Adrenal gland (tissue), 12 donors: ENCODE measurements around the gene VRK2. TPM values are rescaled to one million over a fixed set of nuclear protein-coding genes. Genes with fewer than 3 reads are reported as not detected.

Source experiments
- DNase-seq, 7 donors: peaks; one replicate each; pipeline ENCODE4 v3.0.0-alpha.2; 2019 to 2020
- H3K27ac ChIP-seq, 5 donors: fragments of 200-600 bp; sonication (generic) in 4 of 5; 1 replicate in 3 of 5; 2 replicates in 2 of 5; pipeline versions ENCODE4 v1.5.1 to v1.8.0; 2016 to 2020; ENCODE audit warnings: mild to moderate bottlenecking in 1 of 5
- H3K27me3 ChIP-seq: fragments of 200-600 bp; 2 replicates; pipeline ENCODE4 v1.8.0; 2021
- H3K36me3 ChIP-seq, 2 donors: fragments of 200-600 bp; replicated peaks in 1 of 2; 1 replicate in 1 of 2; 2 replicates in 1 of 2; pipeline versions ENCODE4 v1.5.1 to v1.8.0; 2018 to 2022
- H3K4me1 ChIP-seq, 2 donors: fragments of 200-600 bp; replicated peaks in 1 of 2; 1 replicate in 1 of 2; 2 replicates in 1 of 2; pipeline versions ENCODE4 v1.5.1 to v1.8.0; 2018 to 2021
- H3K4me3 ChIP-seq, 4 donors: fragments of 200-600 bp; sonication (generic) in 3 of 4; one replicate each; pipeline ENCODE4 v1.5.1; 2016 to 2018
- H3K9me3 ChIP-seq, 3 donors: fragments of 200-600 bp; sonication (generic) in 1 of 3; replicated peaks in 1 of 3; 1 replicate in 2 of 3; 2 replicates in 1 of 3; pipeline versions ENCODE4 v1.5.1 to v1.8.0; 2016 to 2021
- POLR2A ChIP-seq, 2 donors: fragments of 450-650 bp; IDR thresholded peaks; one replicate each; pipeline ENCODE4 v1.6.1; 2017; ENCODE audit warnings: antibody characterized with exemption in 2 of 2, mild to moderate bottlenecking in 2 of 2, moderate library complexity in 1 of 2
- WGBS, 4 donors: extraction: QIAGEN DNeasy Blood & Tissue Kit in 2 of 4; methylation state at CpG; one replicate each; pipeline versions ENCODE4 v1.1.5 to v1.1.7; 2013 to 2017; 5-methylcytosine and 5-hydroxymethylcytosine counted together
- intact Hi-C, 2 donors: fragments of 100-400 bp; cut with DNase I; formaldehyde crosslinking; loops; one replicate each; pipeline versions ENCODE4 v1.14.1 to v1.15.0; 2022 to 2023
- polyA plus RNA-seq, 3 donors: library from polyadenylated mRNA; stranded (reverse); fragments of 200-250 nt in 2 of 3; fragments of 350-450 nt in 1 of 3; fragmentation: Illumina TruSeq in 1 of 3; extraction: RNeasy Lipid Tissue Mini Kit (QIAGEN cat#74804) in 1 of 3; gene quantifications; one replicate each; pipeline ENCODE4 v1.2.3, GENCODE V29; 2013 to 2014
- total RNA-seq, 9 donors: library from RNA; depleted of rRNA in 4 of 9; stranded (reverse); fragments of >200 nt in 4 of 9; fragments of 120-200 nt in 1 of 9; fragmentation: NEBNext Ultra II Directional in 1 of 9; extraction: Animal tissue kit (Norgen Biotek cat#: 25700) in 1 of 9; gene quantifications; one replicate each; pipeline versions ENCODE4 v1.1.0 to v1.2.4, GENCODE V29; 2013 to 2023
- TF ChIP-seq, protein P1 (sequence below), 6 experiments: fragments of 450-650 bp in 4 of 6; fragments of 200-600 bp in 2 of 6; sonication (generic) in 1 of 6; IDR thresholded peaks; 1 replicate in 5 of 6; 2 replicates in 1 of 6; pipeline versions ENCODE4 v1.5.1 to v1.8.0; 2016 to 2021; ENCODE audit warnings: antibody characterized with exemption in 6 of 6, mild to moderate bottlenecking in 2 of 6, moderate library complexity in 1 of 6
- donor health status: healthy with polysubstance abuse.
- donor health status: Bipolar disorder and iron deficiency.
- donor health status: DM: yes; HTN: yes; CAD: no.
- donor health status: DM: no; HTN: no; CAD: no.
- donor health status: DM: no; HTN: no; CAD: no.
- donor health status: DM: yes; HTN: yes; CAD: no.

Gene VRK2
- total and polyA plus RNA-seq, 12 donors: 11.2 to 31.8 (median 19.6) TPM

DNA sequence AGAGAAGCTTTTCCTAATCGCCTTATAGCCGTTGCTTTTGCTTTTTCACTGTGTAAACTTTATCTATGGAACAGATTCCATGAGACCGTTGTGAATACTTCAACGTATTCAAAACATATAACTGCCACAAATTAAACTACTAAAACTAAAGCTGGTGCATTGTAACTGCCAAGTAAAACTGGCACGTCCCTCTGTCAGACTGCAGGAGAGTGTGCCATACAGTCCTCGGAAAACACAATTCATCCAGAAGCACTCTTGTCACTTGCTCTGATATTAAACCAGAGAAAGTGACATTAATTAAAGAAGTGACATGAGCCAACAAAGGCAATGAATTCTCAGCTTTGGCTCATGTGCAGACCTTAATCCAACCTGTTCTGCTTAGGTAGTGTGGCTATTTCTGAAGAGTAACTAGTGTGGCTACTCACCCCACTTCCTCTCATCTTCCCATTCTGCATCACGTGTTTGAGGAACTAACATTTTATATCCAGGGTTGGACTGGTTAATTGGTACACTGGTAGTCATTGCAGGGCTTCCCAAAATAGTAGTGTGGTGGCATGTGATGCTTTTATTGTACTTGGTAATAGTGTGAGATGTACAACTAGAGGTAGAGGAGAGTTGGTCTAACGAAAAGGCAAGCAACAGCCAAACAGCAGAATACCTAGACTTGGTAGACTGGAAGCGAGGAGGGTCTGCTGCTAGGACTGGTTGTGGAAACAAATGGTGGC, 9.7 kb downstream of the VRK2 start:
- no peak overlapping the region for H3K4me3 ChIP-seq

DNA sequence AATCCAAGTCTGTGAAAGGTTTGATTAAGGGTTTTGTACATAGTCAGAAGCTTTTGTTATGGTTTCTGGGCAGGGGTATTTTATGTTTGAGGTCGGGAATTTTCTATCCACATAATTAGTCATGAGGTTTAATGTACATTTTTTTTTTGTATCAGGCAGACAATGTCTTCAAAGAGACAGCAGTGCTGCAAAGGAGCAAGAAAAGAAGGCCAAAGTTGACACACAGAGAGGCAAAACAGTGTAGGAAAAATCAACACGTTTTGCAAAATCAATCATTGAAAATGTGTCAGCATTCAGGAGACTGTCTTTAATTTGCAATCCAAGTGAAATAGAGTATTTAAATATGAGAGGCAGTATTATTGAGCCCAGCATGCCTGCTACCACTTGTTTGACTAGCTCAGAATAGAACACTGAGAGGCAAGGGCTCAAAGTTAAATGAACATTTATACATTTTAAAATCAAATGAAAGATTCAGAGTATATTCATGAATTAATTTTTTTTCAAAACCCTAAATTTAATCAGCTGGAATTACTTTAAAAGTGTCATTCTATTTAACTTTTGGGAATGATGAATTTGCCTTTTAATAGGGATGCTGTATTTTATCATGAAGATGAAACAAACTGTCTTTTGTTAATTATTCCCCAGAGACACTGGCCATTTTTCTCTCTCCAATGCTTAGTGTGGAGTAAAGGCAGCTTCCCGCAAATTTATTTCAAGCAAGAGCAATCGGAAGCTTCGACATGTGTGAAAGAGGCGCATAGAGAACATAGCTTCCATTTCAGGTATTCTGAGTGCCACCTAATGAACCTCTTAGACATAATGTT, 11.3 kb downstream of the VRK2 start:
- Histone ChIP-seq H3K4me3 (no peak overlapping the region), H3K4me1 (peaks cover 0 to 9% of the 10 kb centered on the region in 2 donors), H3K9me3 (no peaks in the 10 kb centered on the region), H3K27ac (no peak overlapping the region), H3K36me3 (no peaks in the 10 kb centered on the region), H3K27me3 (no peaks in the 10 kb centered on the region)
- intact Hi-C loops: no loop called here
- WGBS, 4 donors: 83 to 87% (median 85%) methylated on average over 6 of the region's 6 CpGs
- no peak for DNase-seq
- TF ChIP-seq, protein P1, sequence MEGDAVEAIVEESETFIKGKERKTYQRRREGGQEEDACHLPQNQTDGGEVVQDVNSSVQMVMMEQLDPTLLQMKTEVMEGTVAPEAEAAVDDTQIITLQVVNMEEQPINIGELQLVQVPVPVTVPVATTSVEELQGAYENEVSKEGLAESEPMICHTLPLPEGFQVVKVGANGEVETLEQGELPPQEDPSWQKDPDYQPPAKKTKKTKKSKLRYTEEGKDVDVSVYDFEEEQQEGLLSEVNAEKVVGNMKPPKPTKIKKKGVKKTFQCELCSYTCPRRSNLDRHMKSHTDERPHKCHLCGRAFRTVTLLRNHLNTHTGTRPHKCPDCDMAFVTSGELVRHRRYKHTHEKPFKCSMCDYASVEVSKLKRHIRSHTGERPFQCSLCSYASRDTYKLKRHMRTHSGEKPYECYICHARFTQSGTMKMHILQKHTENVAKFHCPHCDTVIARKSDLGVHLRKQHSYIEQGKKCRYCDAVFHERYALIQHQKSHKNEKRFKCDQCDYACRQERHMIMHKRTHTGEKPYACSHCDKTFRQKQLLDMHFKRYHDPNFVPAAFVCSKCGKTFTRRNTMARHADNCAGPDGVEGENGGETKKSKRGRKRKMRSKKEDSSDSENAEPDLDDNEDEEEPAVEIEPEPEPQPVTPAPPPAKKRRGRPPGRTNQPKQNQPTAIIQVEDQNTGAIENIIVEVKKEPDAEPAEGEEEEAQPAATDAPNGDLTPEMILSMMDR (IDR thresholded peaks at IDR 0.05): no peak
- TF ChIP-seq POLR2A (IDR thresholded peaks at IDR 0.05): no peak

More for the DNA sequence above, 9.7 kb downstream of the VRK2 start:
- H3K4me1 ChIP-seq: peaks cover 0 to 10% of the 10 kb centered on the region in 2 donors
- no peaks in the 10 kb centered on the region for H3K36me3 ChIP-seq
- no peak overlapping the region for H3K27ac ChIP-seq
- intact Hi-C loops: no loop called here
- TF ChIP-seq, protein P1 (IDR thresholded peaks at IDR 0.05): no peak
- TF ChIP-seq POLR2A (IDR thresholded peaks at IDR 0.05): no peak
- no peak for DNase-seq
- H3K9me3 ChIP-seq: no peaks in the 10 kb centered on the region
- H3K27me3 ChIP-seq: no peaks in the 10 kb centered on the region
- whole genome bisulfite sequencing, 4 donors: 90 to 96% (median 95%) methylated on average over 9 of the region's 9 CpGs

DNA sequence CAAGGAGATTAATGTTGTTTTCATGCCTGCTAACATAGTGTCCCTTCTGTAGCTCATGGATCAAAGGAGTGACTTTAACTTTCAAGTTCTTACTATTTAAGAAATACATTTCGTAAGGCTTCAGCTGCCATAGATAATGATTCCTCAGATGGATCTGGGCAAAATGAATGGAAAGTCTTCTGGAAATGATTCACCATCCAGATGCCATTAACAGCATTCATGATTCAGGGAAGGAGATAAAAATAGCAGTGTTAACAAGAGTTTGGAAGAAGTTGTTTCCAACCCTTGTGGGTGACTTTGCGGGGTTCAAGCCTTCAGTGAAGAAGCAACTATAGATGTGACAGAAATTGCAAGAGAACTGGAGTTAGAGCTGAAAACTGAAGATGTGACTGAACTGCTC, 17.0 kb downstream of the VRK2 start:
- TF ChIP-seq POLR2A (IDR thresholded peaks at IDR 0.05): no peak
- TF ChIP-seq, protein P1 (IDR thresholded peaks at IDR 0.05): no peak
- Histone ChIP-seq H3K4me1 (peaks cover 0 to 11% of the 10 kb centered on the region in 2 donors), H3K27me3 (no peaks in the 10 kb centered on the region), H3K4me3 (no peak overlapping the region), H3K27ac (peak overlapping the region in 2 of 5 donors; percentile 29 to 40), H3K36me3 (no peaks in the 10 kb centered on the region), H3K9me3 (peaks cover 0 to 6% (median 0%) of the 10 kb centered on the region in 3 donors)
- intact Hi-C loops: no loop called here
- 78 to 90% (median 83%) methylated on average over 2 of the region's 2 CpGs for WGBS, 4 donors
- DNase-seq: no peak

DNA sequence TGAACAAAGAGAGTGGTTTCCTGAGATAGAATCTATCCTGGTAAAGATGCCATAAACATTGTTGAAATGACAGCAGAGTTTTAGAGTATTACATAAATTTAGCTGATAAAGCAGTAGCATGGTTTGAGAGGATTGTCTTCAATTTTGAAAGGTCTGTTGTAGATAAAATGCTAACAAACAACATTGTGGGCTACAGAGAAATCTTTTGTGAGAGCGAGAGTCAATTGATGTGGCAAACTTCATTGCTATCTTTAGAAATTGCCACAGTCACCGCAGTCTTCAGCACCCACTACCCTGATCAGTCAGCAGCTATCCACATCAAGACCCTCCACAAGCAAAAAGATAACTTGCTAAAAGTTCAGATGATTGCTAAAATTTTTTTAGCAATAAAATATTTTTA, 17.5 kb downstream of the VRK2 start:
- WGBS, 4 donors: 90 to 94% (median 92%) methylated on average over 2 of the region's 2 CpGs
- TF ChIP-seq, protein P1 (IDR thresholded peaks at IDR 0.05): no peak
- TF ChIP-seq POLR2A (IDR thresholded peaks at IDR 0.05): no peak
- Histone ChIP-seq H3K4me1 (peaks cover 0 to 11% of the 10 kb centered on the region in 2 donors), H3K27ac (peak overlapping the region in 2 of 5 donors; percentile 29 to 40), H3K27me3 (no peaks in the 10 kb centered on the region), H3K36me3 (no peaks in the 10 kb centered on the region), H3K9me3 (peaks cover 0 to 6% (median 0%) of the 10 kb centered on the region in 3 donors), H3K4me3 (no peak overlapping the region)
- DNase-seq: no peak
- intact Hi-C loops: no loop called here
